Choroid plexus epithelial cell (primary cell): ENCODE data around the gene USP46.
A peak's percentile ranks its signal among the peaks of the same experiment; 100 is the strongest.

Experiments
- DNase-seq: peaks from one replicate; pipeline ENCODE4 v3.0.0-alpha.2; 2010; ENCODE audit warnings: low read depth
- H3K4me3 ChIP-seq: 2 replicates; pipeline ENCODE4 v1.5.1; 2011; ENCODE audit warnings: low read depth, mild to moderate bottlenecking, control low read depth, low read length, moderate library complexity
- CTCF ChIP-seq: conservative IDR thresholded peaks from 2 replicates; pipeline ENCODE4 v1.5.1; 2011; ENCODE audit warnings: low read depth, mild to moderate bottlenecking, control low read depth, inconsistent platforms, low read length, moderate library complexity

USP46 gene

GRCh38 chr4:52646096-52646495, 13.0 kb downstream of the USP46 start:
- TF ChIP-seq CTCF = no peak
- DNase-seq = no peak
- no peak overlapping the region for H3K4me3 ChIP-seq

GRCh38 chr4:52645300-52645699, 13.8 kb downstream of the USP46 start:
- DNase-seq = no peak
- TF ChIP-seq CTCF = no peak
- no peak overlapping the region for H3K4me3 ChIP-seq

GRCh38 chr4:52643785-52644244, 15.3 kb downstream of the USP46 start:
- peak; percentile 78 for DNase-seq
- no peak for TF ChIP-seq CTCF
- no peak overlapping the region for H3K4me3 ChIP-seq

GRCh38 chr4:52643190-52643589, 15.9 kb downstream of the USP46 start:
- DNase-seq = no peak
- no peak for TF ChIP-seq CTCF

GRCh38 chr4:52641854-52642563, 17.1 kb downstream of the USP46 start:
- DNase-seq = peak; percentile 61
- no peak overlapping the region for H3K4me3 ChIP-seq
- TF ChIP-seq CTCF = no peak

More at GRCh38 chr4:52643190-52643589, 15.9 kb downstream of the USP46 start:
- no peak overlapping the region for H3K4me3 ChIP-seq

GRCh38 chr4:52640808-52641565, 18.1 kb downstream of the USP46 start:
- H3K4me3 ChIP-seq = no peak overlapping the region
- DNase-seq = peak; percentile 61

More at GRCh38 chr4:52640808-52641565, 18.1 kb downstream of the USP46 start:
- TF ChIP-seq CTCF = no peak
